ENCODE data around the gene ABCA7. TPM values are rescaled to one million over a fixed set of nuclear protein-coding genes. Genes with fewer than 3 reads are reported as not detected.

The ABCA7 gene
- total RNA-seq, 1 experiment from 2014 or later: 40.3 TPM

DNA sequence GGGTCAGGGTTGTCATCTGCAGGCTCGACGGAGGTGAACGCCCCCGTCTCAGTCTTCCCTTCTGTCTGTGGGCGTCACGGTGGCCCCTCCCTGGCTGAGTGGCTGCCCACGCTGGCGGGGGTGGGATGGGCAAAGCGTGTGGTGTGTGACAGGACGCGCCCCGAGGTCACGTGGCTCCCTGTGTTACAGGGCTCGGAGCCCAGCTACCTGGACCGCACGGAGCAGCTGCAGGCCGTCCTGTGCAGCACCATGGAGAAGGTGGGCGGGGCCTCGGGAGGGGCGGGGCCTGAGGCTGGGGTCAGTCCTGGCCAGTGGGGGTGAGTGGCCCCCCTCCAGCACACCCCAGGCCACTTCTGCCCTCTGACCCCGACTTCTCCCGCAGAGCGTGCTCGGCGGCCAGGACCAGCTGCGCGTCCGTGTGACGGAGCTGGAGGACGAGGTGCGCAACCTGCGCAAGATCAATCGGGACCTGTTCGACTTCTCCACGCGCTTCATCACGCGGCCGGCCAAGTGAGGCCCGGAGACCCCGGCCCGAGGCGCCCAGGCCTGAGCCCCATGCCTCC, 46.0 kb upstream of the ABCA7 start (continued):
- TF ChIP-seq ZNF396 (CRISPR knock-in tag; IDR thresholded peaks at IDR 0.05; ENCODE audit: borderline replicate concordance) (no peak), SOX15 (CRISPR knock-in tag; IDR thresholded peaks at IDR 0.05) (no peak), ATF3 (CRISPR knock-in tag; conservative IDR thresholded peaks at IDR 0.05) (no peak)
- TF ChIP-seq, protein P1, sequence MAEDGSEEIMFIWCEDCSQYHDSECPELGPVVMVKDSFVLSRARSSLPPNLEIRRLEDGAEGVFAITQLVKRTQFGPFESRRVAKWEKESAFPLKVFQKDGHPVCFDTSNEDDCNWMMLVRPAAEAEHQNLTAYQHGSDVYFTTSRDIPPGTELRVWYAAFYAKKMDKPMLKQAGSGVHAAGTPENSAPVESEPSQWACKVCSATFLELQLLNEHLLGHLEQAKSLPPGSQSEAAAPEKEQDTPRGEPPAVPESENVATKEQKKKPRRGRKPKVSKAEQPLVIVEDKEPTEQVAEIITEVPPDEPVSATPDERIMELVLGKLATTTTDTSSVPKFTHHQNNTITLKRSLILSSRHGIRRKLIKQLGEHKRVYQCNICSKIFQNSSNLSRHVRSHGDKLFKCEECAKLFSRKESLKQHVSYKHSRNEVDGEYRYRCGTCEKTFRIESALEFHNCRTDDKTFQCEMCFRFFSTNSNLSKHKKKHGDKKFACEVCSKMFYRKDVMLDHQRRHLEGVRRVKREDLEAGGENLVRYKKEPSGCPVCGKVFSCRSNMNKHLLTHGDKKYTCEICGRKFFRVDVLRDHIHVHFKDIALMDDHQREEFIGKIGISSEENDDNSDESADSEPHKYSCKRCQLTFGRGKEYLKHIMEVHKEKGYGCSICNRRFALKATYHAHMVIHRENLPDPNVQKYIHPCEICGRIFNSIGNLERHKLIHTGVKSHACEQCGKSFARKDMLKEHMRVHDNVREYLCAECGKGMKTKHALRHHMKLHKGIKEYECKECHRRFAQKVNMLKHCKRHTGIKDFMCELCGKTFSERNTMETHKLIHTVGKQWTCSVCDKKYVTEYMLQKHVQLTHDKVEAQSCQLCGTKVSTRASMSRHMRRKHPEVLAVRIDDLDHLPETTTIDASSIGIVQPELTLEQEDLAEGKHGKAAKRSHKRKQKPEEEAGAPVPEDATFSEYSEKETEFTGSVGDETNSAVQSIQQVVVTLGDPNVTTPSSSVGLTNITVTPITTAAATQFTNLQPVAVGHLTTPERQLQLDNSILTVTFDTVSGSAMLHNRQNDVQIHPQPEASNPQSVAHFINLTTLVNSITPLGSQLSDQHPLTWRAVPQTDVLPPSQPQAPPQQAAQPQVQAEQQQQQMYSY (CRISPR knock-in tag; IDR thresholded peaks at IDR 0.05): no peak
- TF ChIP-seq, protein P2, sequence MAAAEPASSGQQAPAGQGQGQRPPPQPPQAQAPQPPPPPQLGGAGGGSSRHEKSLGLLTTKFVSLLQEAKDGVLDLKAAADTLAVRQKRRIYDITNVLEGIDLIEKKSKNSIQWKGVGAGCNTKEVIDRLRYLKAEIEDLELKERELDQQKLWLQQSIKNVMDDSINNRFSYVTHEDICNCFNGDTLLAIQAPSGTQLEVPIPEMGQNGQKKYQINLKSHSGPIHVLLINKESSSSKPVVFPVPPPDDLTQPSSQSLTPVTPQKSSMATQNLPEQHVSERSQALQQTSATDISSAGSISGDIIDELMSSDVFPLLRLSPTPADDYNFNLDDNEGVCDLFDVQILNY (CRISPR knock-in tag; IDR thresholded peaks at IDR 0.05): no peak

- ChIA-PET CTCF (interaction anchor here (1.8 to 4.0 kb wide), 3 partner anchors 10 to 250 kb away, joined by 4 to 20 read pairs (median 10); partner anchors contain the start of gene WDR18), POLR2A (interaction anchor here (1.0 kb wide), 1 partner anchor 33 kb away, joined by 3 read pairs; no protein-coding TSS in a partner anchor)
- no peak overlapping the region for H3K4me3 Mint-ChIP-seq
- H3K27ac Mint-ChIP-seq: no peak overlapping the region
- peaks cover 8% of the 10 kb centered on the region for H3K36me3 Mint-ChIP-seq
- TF ChIP-seq NR1H2 (CRISPR knock-in tag; IDR thresholded peaks at IDR 0.05) (no peak), ZBTB21 (CRISPR knock-in tag; IDR thresholded peaks at IDR 0.05; ENCODE audit: borderline replicate concordance) (no peak), ZNF317 (CRISPR knock-in tag; IDR thresholded peaks at IDR 0.05; ENCODE audit: borderline replicate concordance, low read depth) (no peak), MYBL2 (CRISPR knock-in tag; IDR thresholded peaks at IDR 0.05) (no peak), ZNF532 (CRISPR knock-in tag; IDR thresholded peaks at IDR 0.05; ENCODE audit: borderline replicate concordance) (no peak), CREB1 (CRISPR knock-in tag; IDR thresholded peaks at IDR 0.05) (no peak), AFF4 (CRISPR knock-in tag; IDR thresholded peaks at IDR 0.05; ENCODE audit: borderline replicate concordance) (no peak), HMGA2 (CRISPR knock-in tag; IDR thresholded peaks at IDR 0.05) (no peak), ZNF138 (CRISPR knock-in tag; conservative IDR thresholded peaks at IDR 0.05) (no peak), MLX (CRISPR knock-in tag; IDR thresholded peaks at IDR 0.05) (no peak), ETV6 (CRISPR knock-in tag; IDR thresholded peaks at IDR 0.05) (no peak), EMX1 (CRISPR knock-in tag; IDR thresholded peaks at IDR 0.05) (no peak), MXD4 (CRISPR knock-in tag; IDR thresholded peaks at IDR 0.05; ENCODE audit: borderline replicate concordance) (no peak), TEAD1 (CRISPR knock-in tag; IDR thresholded peaks at IDR 0.05) (no peak)
- TF ChIP-seq, protein P2 (CRISPR knock-in tag; IDR thresholded peaks at IDR 0.05): no peak
- TF ChIP-seq, protein P3, sequence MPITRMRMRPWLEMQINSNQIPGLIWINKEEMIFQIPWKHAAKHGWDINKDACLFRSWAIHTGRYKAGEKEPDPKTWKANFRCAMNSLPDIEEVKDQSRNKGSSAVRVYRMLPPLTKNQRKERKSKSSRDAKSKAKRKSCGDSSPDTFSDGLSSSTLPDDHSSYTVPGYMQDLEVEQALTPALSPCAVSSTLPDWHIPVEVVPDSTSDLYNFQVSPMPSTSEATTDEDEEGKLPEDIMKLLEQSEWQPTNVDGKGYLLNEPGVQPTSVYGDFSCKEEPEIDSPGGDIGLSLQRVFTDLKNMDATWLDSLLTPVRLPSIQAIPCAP (CRISPR knock-in tag; IDR thresholded peaks at IDR 0.05): no peak
- no peaks in the 10 kb centered on the region for H3K9me3 Mint-ChIP-seq
- ATAC-seq (no peak), DNase-seq (ENCODE audit: low spot score) (no peak)
- peaks cover 30% of the 10 kb centered on the region for H3K27me3 Mint-ChIP-seq (ENCODE audit: low read depth)
- peaks cover 5% of the 10 kb centered on the region; the same call in 1 of the 2 replicates for H3K4me1 Mint-ChIP-seq
Measured at GRCh38 chr19:994516-994915, 45.4 kb upstream of the ABCA7 start.
